Sigmoid colon (tissue), 7 donors: ENCODE measurements around the gene PILRA. TPM values are rescaled to one million over a fixed set of nuclear protein-coding genes. Genes with fewer than 3 reads are reported as not detected.
"Not testable (repeated sequence)": the region's sequence is repeated elsewhere in the genome, so short reads cannot be mapped to it uniquely, and the experiment has no call there.

ENCODE experiments used
- DNase-seq: peaks from one replicate; pipeline ENCODE4 v3.0.0-alpha.2; 2019
- H3K27ac ChIP-seq, 4 donors: fragments of 200-600 bp; sonication (generic); one replicate each; pipeline ENCODE4 v1.5.1; 2016 to 2019; ENCODE audit warnings: mild to moderate bottlenecking in 1 of 4
- H3K27me3 ChIP-seq, 3 donors: fragments of 200-600 bp; sonication (generic); one replicate each; pipeline ENCODE4 v1.5.1; 2019; ENCODE audit warnings: mild to moderate bottlenecking in 1 of 3
- H3K36me3 ChIP-seq, 4 donors: fragments of 200-600 bp; sonication (generic); one replicate each; pipeline ENCODE4 v1.5.1; 2016 to 2019
- H3K4me1 ChIP-seq, 4 donors: fragments of 200-600 bp; sonication (generic); one replicate each; pipeline ENCODE4 v1.5.1; 2017 to 2019
- H3K4me3 ChIP-seq, 4 donors: fragments of 200-600 bp; sonication (generic); one replicate each; pipeline ENCODE4 v1.5.1; 2017 to 2019; ENCODE audit warnings: mild to moderate bottlenecking in 2 of 4, moderate library complexity in 1 of 4
- H3K9me3 ChIP-seq, 4 donors: fragments of 200-600 bp in 3 of 4; sonication (generic) in 3 of 4; one replicate each; pipeline versions ENCODE4 v1.5.1 to v1.6.1; 2013 to 2019
- CTCF ChIP-seq, 4 experiments: fragments of 450-650 bp in 3 of 4; fragments of 200-600 bp in 1 of 4; IDR thresholded peaks; one replicate each; pipeline ENCODE4 v1.5.1; 2016 to 2019; ENCODE audit warnings: antibody characterized with exemption in 4 of 4, mild to moderate bottlenecking in 3 of 4, moderate library complexity in 2 of 4
- EP300 ChIP-seq, 4 donors: sonication (generic); formaldehyde crosslinking; IDR thresholded peaks; one replicate each; pipeline ENCODE4 v1.6.1; 2017; ENCODE audit warnings: antibody characterized with exemption in 4 of 4
- POLR2A ChIP-seq, 2 donors: fragments of 450-650 bp; IDR thresholded peaks; one replicate each; pipeline ENCODE4 v1.6.1; 2016; ENCODE audit warnings: antibody characterized with exemption in 2 of 2, mild to moderate bottlenecking in 2 of 2, moderate library complexity in 2 of 2
- POLR2AphosphoS5 ChIP-seq, 4 donors: sonication (generic); formaldehyde crosslinking; IDR thresholded peaks; one replicate each; pipeline ENCODE4 v1.6.1; 2017; ENCODE audit warnings: antibody characterized with exemption in 4 of 4
- WGBS, 2 donors: extraction: QIAGEN DNeasy Blood & Tissue Kit; methylation state at CpG; one replicate each; pipeline ENCODE4 v1.1.7; 2013; 5-methylcytosine and 5-hydroxymethylcytosine counted together
- intact Hi-C: fragments of 100-400 bp; cut with DNase I; formaldehyde crosslinking; loops from one replicate; pipeline ENCODE4 v1.15.1; 2023
- polyA plus RNA-seq, 3 donors: library from polyadenylated mRNA; stranded (reverse); fragments of 200-250 nt; gene quantifications; one replicate each; pipeline ENCODE4 v1.2.3, GENCODE V29; 2013
- total RNA-seq, 4 donors: library from RNA; depleted of rRNA; stranded (reverse); fragments of >200 nt; gene quantifications; one replicate each; pipeline ENCODE4 v1.1.0, GENCODE V29; 2016
- donor health status: healthy with polysubstance abuse.
- donor health status: Bipolar disorder and iron deficiency.
- donor health status: healthy.

Gene PILRA
- total and polyA plus RNA-seq, 7 donors = 5.0 to 10.0 (median 5.8) TPM

- no peak overlapping the region for H3K4me3 ChIP-seq
- H3K9me3 ChIP-seq = no peaks in the 10 kb centered on the region
- H3K4me1 ChIP-seq = peaks cover 0 to 10% (median 5%) of the 10 kb centered on the region in 4 donors
- no peak overlapping the region for H3K27ac ChIP-seq
- H3K36me3 ChIP-seq = peaks cover 4 to 83% (median 54%) of the 10 kb centered on the region in 4 donors
- no peak for TF ChIP-seq CTCF (IDR thresholded peaks at IDR 0.05)
- no peak for TF ChIP-seq POLR2A (IDR thresholded peaks at IDR 0.05)
- TF ChIP-seq POLR2AphosphoS5 (IDR thresholded peaks at IDR 0.05) = no peak
- TF ChIP-seq EP300 (IDR thresholded peaks at IDR 0.05) = no peak
- no peak for DNase-seq
- intact Hi-C loops = no loop called here
- H3K27me3 ChIP-seq = no peaks in the 10 kb centered on the region
Measured at GRCh38 chr7:100348805-100349204, 24.5 kb upstream of the PILRA start.

- H3K36me3 ChIP-seq = peaks cover 7 to 88% (median 62%) of the 10 kb centered on the region in 4 donors
- H3K4me3 ChIP-seq = no peak overlapping the region
- H3K27me3 ChIP-seq = no peaks in the 10 kb centered on the region
- TF ChIP-seq EP300 (IDR thresholded peaks at IDR 0.05) (no peak), CTCF (IDR thresholded peaks at IDR 0.05) (no peak), POLR2AphosphoS5 (IDR thresholded peaks at IDR 0.05) (no peak), POLR2A (IDR thresholded peaks at IDR 0.05) (no peak)
- intact Hi-C loops = no loop called here
- no peaks in the 10 kb centered on the region for H3K9me3 ChIP-seq
- peak; percentile 33 for DNase-seq
- no peak overlapping the region for H3K27ac ChIP-seq
- peaks cover 0 to 6% (median 2%) of the 10 kb centered on the region in 4 donors for H3K4me1 ChIP-seq
- WGBS, 2 donors = 93 to 97% methylated on average over 6 of the region's 6 CpGs
Measured at GRCh38 chr7:100349757-100350156, 23.5 kb upstream of the PILRA start.

- intact Hi-C loops = no loop called here
- Histone ChIP-seq H3K4me1 (no peaks in the 10 kb centered on the region), H3K9me3 (no peaks in the 10 kb centered on the region), H3K27ac (no peak overlapping the region), H3K27me3 (no peaks in the 10 kb centered on the region), H3K36me3 (peaks cover 21 to 97% (median 74%) of the 10 kb centered on the region in 4 donors), H3K4me3 (no peak overlapping the region)
- TF ChIP-seq EP300 (IDR thresholded peaks at IDR 0.05) = no peak
- no peak for TF ChIP-seq POLR2AphosphoS5 (IDR thresholded peaks at IDR 0.05)
- TF ChIP-seq POLR2A (IDR thresholded peaks at IDR 0.05) = no peak
- TF ChIP-seq CTCF (IDR thresholded peaks at IDR 0.05) = no peak
- 80 to 89% methylated on average over 6 of the region's 6 CpGs for WGBS, 2 donors
- peak; percentile 43 for DNase-seq
Measured at GRCh38 chr7:100351657-100352058, 21.6 kb upstream of the PILRA start.

GRCh38 chr7:100352230-100352781, 21.0 kb upstream of the PILRA start:
- H3K27me3 ChIP-seq, H3K4me3 ChIP-seq, H3K27ac ChIP-seq, H3K4me1 ChIP-seq, H3K9me3 ChIP-seq, intact Hi-C loops: not testable (repeated sequence)
- peaks cover 27 to 97% (median 74%) of the 10 kb centered on the region in 4 donors for H3K36me3 ChIP-seq
- DNase-seq = peak; percentile 55
- WGBS, 2 donors = 80 to 89% methylated on average over 18 of the region's 18 CpGs

- H3K36me3 ChIP-seq = peaks cover 31 to 97% (median 73%) of the 10 kb centered on the region in 4 donors
- 92 to 93% methylated on average over 16 of the region's 16 CpGs for WGBS, 2 donors
- no peaks in the 10 kb centered on the region for H3K4me1 ChIP-seq
- intact Hi-C loops = no loop called here
- H3K9me3 ChIP-seq = no peaks in the 10 kb centered on the region
- peak; percentile 56 for DNase-seq
- H3K27me3 ChIP-seq = no peaks in the 10 kb centered on the region
- no peak overlapping the region for H3K27ac ChIP-seq
- no peak overlapping the region for H3K4me3 ChIP-seq
- TF ChIP-seq EP300 (IDR thresholded peaks at IDR 0.05) = no peak
Measured at GRCh38 chr7:100352984-100353684, 20.2 kb upstream of the PILRA start.
